Measurements from ENCODE around the gene ZNF593.

Gene ZNF593

GRCh38 chr1:26169669-26170471, at the start of gene ZNF593:
TSS of gene ZNF593 (plus strand) at chr1:26169908. CDS start at chr1:26169984, 76 bp downstream.
- DNase-seq (ENCODE audit: low spot score) = peak; percentile 90

GRCh38 chr1:26121854-26122773, 47.6 kb upstream of the ZNF593 start:
- DNase-seq (ENCODE audit: low spot score) = peak; percentile 39

- DNase-seq (ENCODE audit: low spot score) = no peak
Measured at GRCh38 chr1:26122988-26123973, 46.4 kb upstream of the ZNF593 start.

GRCh38 chr1:26124418-26125331, 45.0 kb upstream of the ZNF593 start:
- no peak for DNase-seq (ENCODE audit: low spot score)

- no peak for DNase-seq (ENCODE audit: low spot score)
Measured at GRCh38 chr1:26125382-26125781, 44.3 kb upstream of the ZNF593 start.

GRCh38 chr1:26125946-26126320, 43.8 kb upstream of the ZNF593 start:
- DNase-seq (ENCODE audit: low spot score) = no peak

- peak; percentile 33 for DNase-seq (ENCODE audit: low spot score)
Measured at GRCh38 chr1:26126321-26127084, 43.2 kb upstream of the ZNF593 start.

- DNase-seq (ENCODE audit: low spot score) = no peak
Measured at GRCh38 chr1:26127235-26128163, 42.2 kb upstream of the ZNF593 start.

GRCh38 chr1:26129778-26130177, 39.9 kb upstream of the ZNF593 start:
- DNase-seq (ENCODE audit: low spot score) = no peak

GRCh38 chr1:26130695-26131094, 39.0 kb upstream of the ZNF593 start:
- no peak for DNase-seq (ENCODE audit: low spot score)

GRCh38 chr1:26132128-26132833, 37.4 kb upstream of the ZNF593 start:
- peak; percentile 52 for DNase-seq (ENCODE audit: low spot score)

- no peak for DNase-seq (ENCODE audit: low spot score)
Measured at GRCh38 chr1:26132834-26133167, 36.9 kb upstream of the ZNF593 start.

- no peak for DNase-seq (ENCODE audit: low spot score)
Measured at GRCh38 chr1:26134466-26134865, 35.2 kb upstream of the ZNF593 start.

GRCh38 chr1:26138974-26139558, 30.6 kb upstream of the ZNF593 start:
- DNase-seq (ENCODE audit: low spot score) = no peak

- no peak for DNase-seq (ENCODE audit: low spot score)
Measured at GRCh38 chr1:26142159-26142558, 27.5 kb upstream of the ZNF593 start.

GRCh38 chr1:26145041-26145959, 24.4 kb upstream of the ZNF593 start:
- peak; percentile 86 for DNase-seq (ENCODE audit: low spot score)

- DNase-seq (ENCODE audit: low spot score) = no peak
Measured at GRCh38 chr1:26145960-26146294, 23.8 kb upstream of the ZNF593 start.
